GM19035 (cell line): ENCODE measurements around the gene NRP1.

ENCODE experiments used
- ATAC-seq: cut with Tn5 transposase; IDR thresholded peaks from one replicate; pipeline ENCODE4 v1.9.1; 2021; ENCODE audit not compliant: unreplicated experiment

The NRP1 gene

DNA sequence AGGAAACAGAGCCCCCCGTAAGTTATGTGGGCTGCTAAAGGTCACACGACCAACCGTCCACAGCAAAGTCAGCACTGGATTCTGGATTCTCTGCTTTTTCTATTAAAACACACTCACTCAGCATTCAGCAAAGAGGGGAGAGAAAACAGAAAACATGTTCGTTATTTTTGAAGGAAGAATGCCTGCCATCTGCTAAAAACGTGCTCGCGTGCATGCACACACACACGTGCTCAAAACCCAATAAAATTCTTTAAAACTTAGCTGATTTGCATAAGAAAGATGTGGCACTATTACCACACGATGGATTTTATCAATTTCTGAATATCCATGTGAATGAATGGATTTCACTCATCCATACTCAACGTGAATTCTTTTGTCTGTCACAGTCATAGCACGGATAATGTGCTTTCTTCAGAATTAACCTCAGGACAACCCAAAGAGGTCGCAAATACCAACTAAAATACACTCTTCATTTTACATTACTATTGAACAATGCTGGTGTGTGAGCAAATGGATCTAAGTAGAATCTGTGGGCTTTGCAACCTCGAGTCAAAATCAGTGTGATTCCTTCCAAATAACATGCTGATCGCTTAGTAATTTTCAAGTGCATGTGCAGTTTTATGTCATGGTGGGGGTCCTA, 40.8 kb downstream of the NRP1 start:
- ATAC-seq, result no peak

DNA sequence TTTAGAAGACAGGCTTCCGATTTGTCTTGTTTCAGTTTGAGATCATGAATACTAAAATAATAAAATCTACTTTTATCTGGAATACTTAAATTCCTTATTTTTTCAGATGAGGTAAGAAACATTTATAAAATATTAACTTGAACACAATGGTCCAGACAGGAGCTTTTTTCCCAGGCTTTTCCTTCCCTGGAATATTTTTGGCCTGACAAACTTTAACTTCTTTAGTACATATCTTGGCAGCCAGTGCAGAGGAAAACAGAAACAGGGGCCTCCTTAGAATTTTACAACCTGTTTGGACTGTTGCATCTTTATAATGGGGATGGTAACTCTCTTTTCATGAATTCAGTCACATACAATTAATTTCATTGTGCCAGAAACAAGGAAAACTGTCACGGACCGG, 41.4 kb downstream of the NRP1 start:
- ATAC-seq, result no peak

DNA sequence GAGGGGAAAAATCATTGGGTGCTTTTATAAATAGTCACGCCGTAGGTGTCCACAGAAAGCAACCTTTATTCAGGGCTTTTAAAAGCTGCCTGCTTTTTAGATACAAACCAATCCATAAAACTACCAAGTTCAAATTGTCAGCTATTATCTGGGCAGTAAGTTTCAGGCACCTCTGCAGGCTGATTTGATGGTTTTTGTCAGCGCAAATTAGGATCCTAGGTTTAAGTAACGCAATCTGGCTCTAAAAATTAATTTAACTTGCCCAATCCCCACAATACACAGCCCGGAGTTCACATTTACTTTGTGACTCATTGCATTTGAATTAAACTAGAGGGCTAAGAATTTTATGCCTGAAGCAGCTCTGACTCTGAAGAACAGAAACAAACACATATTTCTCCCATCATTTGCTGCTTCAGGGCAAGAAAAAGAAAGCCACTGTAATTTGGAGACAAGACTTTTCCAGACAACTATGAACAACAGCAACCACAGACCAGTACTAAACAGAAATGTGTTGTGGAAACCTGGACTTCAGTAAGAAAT, 43.3 kb downstream of the NRP1 start:
- no peak for ATAC-seq

DNA sequence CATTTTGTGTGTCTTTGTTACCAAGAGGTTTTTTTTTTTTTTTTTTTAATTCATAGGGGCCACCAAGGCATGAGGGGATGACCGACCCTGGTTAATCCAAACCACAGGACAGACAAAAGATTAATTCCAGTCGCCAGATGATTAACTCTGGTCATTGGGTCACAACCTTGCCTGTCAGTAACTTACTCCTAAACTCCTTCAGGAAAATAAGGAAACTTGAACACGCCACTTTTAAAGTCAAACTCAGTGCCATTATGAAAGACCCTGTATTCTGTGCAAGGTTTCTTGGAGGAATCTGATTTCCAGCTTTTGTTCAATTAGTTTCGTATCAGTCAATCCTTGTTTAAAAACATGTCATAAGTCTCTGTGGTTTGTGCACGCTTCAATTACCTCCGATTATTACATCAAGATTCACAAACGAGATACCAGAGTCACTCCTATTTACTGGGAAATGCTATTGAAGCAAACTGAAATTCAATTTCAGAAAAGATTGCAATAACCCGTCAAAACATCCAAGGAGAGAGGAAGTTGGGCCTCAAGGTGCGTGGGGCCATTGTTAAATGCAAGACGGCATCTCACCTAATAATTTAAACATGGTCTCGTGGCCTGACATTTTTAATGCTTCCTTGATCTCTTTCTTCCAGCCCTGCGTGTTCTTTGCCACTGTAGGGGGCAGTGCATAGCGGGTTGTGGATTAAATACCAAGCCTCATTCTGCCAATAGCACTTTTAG, 44.0 kb downstream of the NRP1 start:
- no peak for ATAC-seq

DNA sequence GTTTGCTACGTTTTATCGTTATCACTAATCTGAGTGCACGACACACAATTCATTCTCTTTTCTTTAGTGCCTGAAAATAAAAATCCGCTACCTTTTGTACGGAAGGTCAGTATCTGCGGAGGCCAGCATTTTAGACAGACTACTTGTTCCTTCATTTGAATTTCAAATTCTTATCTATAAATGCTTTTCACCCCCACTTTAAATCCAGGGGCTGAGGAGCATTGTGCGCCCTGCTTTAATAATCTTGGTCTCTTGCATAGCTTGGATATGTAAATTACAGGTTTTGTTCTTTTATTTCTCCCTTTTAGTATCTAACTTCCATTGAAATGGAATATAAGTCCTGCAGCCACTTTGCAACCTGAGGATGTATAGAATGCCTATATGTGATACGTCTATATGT, 44.7 kb downstream of the NRP1 start:
- ATAC-seq, result no peak

DNA sequence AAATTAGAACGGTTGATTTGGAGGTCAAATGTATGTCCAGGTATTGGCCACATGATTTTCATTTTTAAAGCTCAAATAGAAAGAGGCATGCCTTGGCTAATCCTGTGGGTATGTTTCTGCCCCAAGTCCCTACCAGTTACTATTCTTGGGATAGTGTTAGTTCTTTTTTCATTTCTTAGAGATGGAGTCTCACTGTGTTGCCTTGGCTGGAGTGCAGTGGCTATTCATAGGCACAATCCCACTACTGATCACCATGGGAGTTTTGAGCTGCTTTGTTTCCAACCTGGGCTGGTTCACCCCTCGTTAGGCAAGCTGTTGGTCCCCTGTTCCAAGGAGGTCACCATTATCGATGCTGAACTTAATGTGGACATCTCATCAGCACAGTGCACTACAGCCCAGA, 46.3 kb downstream of the NRP1 start:
- no peak for ATAC-seq

DNA sequence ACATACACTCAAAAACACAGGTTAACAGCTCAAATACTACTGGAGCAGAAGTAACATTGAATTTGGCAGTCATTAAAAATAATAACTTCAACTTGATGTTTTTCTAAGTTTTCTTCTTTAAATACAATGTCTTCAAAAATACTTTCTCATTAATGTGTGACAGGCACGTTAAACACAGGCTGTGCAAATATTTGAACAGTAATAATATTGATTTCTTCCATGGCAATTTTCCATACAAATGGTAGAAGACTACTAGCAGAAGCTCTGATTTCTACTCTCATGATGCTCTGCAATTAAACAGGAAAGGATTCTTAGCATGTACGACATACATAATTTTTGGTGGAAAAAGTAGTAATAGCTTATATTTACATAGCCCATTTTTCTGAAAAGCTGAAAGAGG, 47.4 kb downstream of the NRP1 start:
- ATAC-seq, result no peak

DNA sequence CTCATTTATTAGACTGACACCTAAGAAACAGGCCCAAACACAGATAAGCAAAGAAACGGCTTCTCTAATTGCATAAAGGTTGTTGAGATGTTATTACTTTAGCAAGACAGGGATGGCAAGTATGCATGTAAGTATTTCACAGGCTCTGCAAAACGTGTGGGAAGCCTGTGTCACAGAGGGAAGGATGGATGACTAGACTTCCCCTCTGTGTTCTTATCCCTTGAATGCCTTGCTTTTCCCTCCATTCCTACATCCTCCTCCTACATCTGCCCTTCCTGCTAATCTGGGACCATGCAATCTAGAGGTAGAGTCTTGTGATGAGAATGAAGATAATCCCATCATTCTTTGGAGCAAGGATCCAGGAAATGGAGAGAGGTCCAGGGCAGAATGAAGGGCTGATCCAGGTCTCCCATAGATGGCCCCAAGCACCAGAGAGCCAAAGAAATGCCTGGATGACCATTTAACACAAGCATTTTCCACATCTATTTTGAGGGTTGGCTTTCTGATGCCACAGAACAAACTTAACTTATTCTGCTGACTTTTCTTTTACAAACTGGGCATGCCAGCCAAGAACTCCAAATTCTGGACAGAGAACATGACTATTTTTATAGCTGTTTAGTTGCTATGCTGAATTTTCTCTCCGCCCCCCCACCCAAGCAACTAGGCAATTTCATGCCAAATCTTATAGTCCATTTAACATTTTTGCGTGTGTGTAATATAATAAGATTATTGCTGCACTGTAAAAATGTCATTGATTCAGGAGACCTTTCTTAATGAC, 48.1 kb downstream of the NRP1 start:
- no peak for ATAC-seq

DNA sequence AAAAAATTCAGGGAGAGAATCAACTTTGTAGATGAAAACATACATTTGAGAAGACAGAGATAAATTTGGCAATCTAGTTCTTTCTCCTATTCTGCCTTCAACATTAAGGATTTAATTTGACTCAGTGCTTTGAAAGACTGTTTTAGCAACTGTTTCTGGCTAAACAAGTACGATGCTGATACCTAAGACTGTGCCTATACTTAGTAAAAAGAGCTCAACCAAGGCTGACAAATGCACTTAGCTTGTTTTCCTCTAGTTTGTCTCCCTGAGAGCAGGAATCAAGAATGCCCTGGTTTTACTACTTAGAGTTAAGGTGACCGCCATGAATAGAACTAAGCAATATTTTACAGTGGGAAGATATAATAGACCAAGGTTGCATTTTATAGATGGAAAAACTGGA, 49.5 kb downstream of the NRP1 start:
- no peak for ATAC-seq

DNA sequence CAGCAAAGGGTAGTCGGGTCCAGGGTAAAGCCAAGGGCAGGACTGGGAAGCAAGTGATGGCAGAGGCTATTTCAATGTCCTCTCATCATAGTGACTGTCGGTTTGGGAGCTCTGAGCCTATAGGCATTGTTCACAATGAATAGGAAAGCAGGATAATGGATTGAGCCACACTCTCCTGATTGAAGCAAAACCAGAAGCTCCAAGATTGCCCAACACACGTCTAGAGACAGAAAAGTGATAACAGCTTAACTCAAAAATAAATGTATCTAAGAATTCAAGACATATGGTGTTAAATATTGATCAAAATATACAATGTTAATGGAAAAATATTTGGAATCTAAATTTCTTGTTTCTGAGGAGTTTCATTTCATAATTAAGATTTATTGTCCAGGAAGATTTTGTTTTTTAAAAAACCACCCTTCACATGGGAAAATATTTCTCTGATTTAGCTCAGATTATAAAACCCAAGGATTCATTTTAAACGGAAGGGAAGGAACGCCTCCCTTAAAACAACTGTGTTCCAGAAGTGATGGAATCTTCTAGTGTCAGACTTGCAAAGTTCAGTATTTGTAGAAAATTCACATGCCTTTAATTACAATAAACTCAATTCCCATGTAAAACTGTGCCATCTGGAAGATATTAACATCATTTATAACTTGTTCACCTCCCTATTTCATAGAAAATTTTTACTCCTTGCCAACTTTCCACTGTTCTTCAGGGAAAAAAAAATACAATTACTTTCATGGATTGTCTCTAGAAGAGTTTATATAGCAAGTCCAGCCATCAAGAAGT, 54.5 kb downstream of the NRP1 start:
- ATAC-seq, result no peak

DNA sequence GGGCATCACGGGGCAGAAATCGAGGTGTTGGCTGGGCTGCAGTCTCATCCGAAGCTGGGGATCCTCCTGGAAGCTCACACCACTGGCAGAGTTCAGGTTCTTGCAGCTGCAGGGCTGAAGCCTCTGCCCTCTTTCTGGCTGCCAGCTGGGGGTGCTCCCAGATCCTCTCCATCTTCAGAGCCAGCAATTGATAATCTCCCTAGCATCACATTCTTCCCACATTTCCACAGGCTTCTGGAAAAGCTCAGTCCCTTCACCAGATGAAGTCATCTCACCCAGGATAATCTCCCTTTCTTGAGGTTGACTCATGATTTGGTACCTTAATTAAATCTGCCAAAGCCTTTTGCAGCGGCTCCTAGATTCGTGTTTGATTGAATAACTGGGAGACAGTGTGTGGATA, 55.2 kb downstream of the NRP1 start:
- ATAC-seq, result no peak

DNA sequence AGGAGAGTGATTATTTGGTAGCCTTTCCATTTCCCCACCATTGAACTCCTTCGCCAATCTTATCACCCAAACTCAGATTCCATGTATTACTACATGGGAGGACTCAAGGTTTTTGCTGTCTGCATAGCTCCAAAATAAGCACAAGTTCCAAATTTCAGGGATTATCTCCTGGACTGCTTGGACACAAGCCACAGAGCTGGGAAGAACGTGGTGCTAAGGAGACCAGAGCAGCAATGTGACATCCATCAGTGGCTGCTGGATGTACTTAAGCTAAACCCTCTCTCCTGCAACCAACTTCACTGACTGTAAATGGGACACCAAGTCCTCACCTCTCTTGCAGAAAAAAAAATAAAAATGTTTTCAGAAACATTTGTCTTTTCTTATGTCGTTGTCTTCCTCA, 56.3 kb downstream of the NRP1 start:
- no peak for ATAC-seq

DNA sequence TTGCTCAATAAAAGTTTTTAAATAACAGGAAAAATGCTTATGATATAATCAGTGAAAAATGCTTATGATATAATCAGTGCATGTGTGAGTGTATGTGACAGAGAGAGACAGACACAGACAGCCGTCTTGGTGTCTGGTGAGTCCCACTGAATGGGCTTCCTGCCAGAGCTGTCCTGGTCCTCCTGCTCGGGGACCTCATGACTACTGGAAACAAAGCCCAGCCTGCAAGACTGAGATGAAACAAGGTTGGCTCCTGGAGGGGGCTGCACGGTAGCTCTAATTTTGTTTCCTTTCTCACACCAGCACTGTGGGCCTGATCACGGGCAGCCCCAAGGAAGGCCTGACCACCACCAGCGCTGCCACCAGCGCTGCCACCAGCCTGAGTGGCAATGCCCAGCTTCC, 57.3 kb downstream of the NRP1 start:
- no peak for ATAC-seq

DNA sequence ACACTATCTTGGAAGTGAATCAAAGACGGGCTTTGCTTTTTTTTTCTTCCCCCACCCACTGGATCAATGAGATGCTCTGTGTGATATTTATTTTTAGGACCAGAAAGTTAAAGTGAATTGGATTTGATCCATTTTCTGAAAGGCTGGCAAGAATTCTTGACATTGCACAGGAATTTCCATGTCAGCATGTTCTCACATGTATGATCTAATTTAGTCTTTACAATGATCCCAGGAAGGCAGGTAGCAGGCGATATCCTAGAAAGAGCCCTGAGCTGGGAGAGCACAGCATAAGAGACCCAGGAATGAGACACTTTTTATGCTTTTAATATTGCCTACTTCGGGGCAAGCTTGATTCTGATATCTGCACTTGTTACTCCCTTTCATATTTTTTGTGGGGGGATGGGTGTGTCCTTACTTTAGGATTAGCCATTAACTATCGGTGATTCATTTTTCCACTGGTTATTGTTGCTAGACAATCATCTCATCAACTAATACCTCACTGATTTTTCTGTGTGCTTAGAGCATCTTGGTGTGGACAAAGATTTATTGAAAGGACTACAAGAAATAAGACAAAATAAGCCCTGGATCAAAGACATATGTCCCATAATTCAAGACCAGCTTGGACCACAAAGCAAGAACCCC, 58.1 kb downstream of the NRP1 start:
- ATAC-seq, result no peak

DNA sequence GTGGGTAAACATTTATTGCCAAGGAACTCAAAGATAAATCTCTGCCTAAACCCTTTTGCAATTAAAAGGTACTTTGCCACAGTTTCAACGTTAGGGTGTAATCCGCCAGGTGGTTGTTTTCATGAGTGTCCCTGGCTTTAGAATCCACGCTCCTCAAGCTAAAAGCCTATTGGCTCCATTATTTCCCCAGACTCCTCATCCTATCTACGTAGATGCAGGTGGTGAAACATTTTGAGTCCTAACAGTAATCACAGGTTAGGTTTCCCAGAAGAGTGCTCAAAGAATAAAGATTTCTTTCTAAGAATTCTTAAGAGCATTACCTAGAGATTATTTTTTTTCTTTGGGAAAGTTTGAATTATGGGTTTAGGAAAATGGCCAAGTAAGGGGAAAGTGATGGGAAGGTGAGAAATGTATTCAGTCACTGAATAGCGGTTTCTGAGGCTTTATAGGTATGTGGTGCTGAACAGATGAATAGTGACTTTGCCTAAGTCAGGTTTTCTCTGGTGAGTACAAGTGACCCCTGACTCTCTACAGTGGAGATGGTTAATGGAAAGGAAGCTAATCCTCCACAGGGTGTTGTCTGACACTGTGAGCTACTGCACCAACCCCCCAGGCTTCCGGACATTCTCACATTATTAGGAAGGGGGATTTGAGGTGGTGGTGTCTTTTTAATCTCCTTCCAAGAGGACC, 60.2 kb downstream of the NRP1 start:
- no peak for ATAC-seq

DNA sequence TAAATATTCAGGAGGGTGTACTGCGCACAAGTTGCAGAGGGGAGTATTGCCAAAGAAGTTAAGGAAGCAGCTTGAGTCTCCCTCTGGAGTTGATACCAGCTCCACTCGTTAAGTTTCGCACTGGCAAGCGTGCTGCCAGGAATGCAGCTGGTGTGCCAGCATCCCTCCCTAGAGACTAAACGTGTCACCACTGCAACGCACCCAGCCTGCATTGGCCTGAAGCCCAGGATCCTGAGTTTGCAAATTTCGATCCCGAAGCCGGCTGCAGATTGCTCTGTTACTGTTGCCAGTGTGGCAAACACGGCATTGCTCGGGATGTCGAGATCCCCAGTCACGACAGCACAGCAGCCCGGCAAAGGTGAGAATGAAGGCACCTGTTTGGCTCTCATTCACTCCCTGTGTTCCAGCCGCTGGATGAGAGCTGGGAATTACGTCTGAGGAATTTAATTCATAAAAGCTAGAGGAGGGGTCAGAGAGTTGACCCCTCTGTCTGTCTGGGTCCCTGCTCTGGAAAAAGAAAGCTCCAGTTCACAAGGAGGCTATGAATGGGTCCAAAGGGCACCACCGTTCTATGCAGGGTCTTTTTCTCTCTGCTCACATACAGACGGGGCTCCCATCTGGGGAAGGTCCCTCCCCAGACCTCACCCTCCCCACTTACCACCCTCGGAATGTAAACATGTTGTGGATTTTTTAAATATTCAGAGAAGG, 61.0 kb downstream of the NRP1 start:
- no peak for ATAC-seq

DNA sequence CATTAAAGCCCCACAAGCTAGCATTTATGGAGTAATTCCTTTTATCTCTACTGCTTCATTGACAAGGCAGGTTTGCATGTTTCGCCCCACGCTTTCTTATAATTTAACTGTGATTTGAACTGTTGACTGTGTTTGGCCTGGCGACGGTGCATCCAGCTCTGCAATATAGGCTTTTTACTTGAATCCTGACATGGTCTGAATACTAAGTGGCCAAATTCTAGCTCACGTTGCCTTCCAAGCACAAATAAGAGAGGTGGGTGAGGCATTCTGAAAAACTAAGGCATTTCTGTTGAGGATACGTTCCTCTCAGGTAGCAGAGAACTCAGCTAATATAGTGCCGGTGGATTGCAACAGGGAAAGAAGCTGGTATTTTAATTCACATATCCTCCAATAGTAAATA, 61.8 kb downstream of the NRP1 start:
- no peak for ATAC-seq

DNA sequence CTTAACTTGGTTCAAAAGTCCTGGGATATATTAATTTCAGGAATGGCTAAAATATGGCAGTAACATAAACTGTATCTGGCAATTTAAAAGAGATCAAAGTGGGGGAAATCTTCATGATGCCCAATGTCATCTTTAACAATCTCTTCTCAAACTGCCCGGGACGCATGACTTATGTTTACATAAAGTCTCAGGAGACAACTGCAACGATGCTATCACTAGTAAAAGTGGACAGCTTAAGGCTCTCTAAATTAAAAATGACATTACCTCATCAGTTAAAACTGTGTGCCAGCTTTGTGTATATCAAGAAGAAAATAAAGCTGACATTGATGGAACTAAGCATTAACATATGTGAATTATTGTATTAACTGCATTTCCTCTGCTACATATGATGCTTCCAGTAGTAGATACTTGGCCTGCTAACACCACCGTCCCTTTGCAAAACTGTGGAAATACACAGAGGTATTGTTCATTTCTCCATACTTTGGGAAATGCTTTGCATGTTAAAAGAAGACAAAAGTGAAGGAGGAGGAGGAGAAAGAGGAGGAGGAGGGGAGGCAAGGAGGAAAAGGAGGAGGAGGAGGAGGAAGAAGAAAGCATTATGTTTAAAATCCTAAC, 62.4 kb downstream of the NRP1 start:
- ATAC-seq, result no peak

DNA sequence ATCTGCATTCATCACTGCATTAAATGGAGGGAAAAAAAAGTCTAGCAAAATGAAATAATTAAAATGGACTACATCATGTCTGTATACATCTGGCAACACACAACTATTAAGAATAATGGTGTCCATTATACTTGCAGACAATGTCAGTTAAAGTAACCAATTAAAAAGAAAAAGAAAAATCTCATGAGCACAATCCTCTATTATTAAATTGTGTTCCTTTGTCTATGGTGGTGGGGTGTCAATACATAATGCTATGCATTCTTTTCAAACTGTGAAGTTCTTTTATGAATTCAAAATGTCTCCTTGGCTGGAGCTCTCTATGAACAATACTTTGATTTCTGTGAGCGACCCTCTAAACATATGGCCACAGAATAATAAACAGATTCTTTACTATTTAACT, 63.5 kb downstream of the NRP1 start:
- ATAC-seq, result no peak
